HG03280 (cell line): ENCODE measurements around the gene MAB21L4.
"Not testable (repeated sequence)": the region's sequence is repeated elsewhere in the genome, so short reads cannot be mapped to it uniquely, and the experiment has no call there.

Experiments used
- ATAC-seq: cut with Tn5 transposase; IDR thresholded peaks from one replicate; pipeline ENCODE4 v1.9.1; 2021; ENCODE audit warnings: mild to moderate bottlenecking, moderate library complexity; ENCODE audit not compliant: unreplicated experiment

MAB21L4 gene

GRCh38 chr2:240846309-240846708 lies 49.6 kb downstream of the MAB21L4 start:
- ATAC-seq: not testable (repeated sequence)

GRCh38 chr2:240840435-240841060 lies 55.4 kb downstream of the MAB21L4 start:
- no peak for ATAC-seq

- ATAC-seq: no peak
Observed at GRCh38 chr2:240839152-240840143, 56.5 kb downstream of the MAB21L4 start.

- ATAC-seq: no peak
Observed at GRCh38 chr2:240837621-240838020, 58.3 kb downstream of the MAB21L4 start.

GRCh38 chr2:240836781-240837467 lies 59.0 kb downstream of the MAB21L4 start:
- ATAC-seq: no peak
